Left renal pelvis (tissue), 4 donors: ENCODE measurements around the gene TFDP1. TPM values are rescaled to one million over a fixed set of nuclear protein-coding genes. Genes with fewer than 3 reads are reported as not detected.

Source experiments
- DNase-seq, 4 donors: peaks; one replicate each; pipeline ENCODE4 v3.0.0-alpha.2; 2013; ENCODE audit warnings: low read depth in 4 of 4, low spot score in 3 of 4
- polyA plus RNA-seq, 4 donors: library from polyadenylated mRNA; unstranded; fragments of 120-200 nt; gene quantifications; one replicate each; pipeline ENCODE4 v1.2.1, GENCODE V29; 2013; ENCODE audit not compliant: insufficient read length in 4 of 4

The TFDP1 gene
- polyA plus RNA-seq, 4 donors, result 85.0 to 92.6 (median 86.9) TPM

- no peak for DNase-seq
Observed at GRCh38 chr13:113628291-113629270, 44.0 kb downstream of the TFDP1 start.

GRCh38 chr13:113629866-113630265 lies 45.3 kb downstream of the TFDP1 start:
- no peak for DNase-seq

- no peak for DNase-seq
Observed at GRCh38 chr13:113630296-113630695, 45.7 kb downstream of the TFDP1 start.

- no peak for DNase-seq
Observed at GRCh38 chr13:113630804-113631203, 46.3 kb downstream of the TFDP1 start.

GRCh38 chr13:113631341-113632095 lies 47.0 kb downstream of the TFDP1 start:
- no peak for DNase-seq

GRCh38 chr13:113632706-113633484 lies 48.3 kb downstream of the TFDP1 start:
- DNase-seq, result no peak

- DNase-seq, result no peak
Observed at GRCh38 chr13:113633485-113633873, 48.9 kb downstream of the TFDP1 start.

- DNase-seq, result no peak
Observed at GRCh38 chr13:113634279-113635047, 49.9 kb downstream of the TFDP1 start.

- DNase-seq, result no peak
Observed at GRCh38 chr13:113635048-113635420, 50.5 kb downstream of the TFDP1 start.

GRCh38 chr13:113635709-113636108 lies 51.2 kb downstream of the TFDP1 start:
- DNase-seq, result no peak

- no peak for DNase-seq
Observed at GRCh38 chr13:113636266-113636963, 51.9 kb downstream of the TFDP1 start.

- DNase-seq, result no peak
Observed at GRCh38 chr13:113637262-113638160, 53.0 kb downstream of the TFDP1 start.

- DNase-seq, result no peak
Observed at GRCh38 chr13:113638173-113638746, 53.7 kb downstream of the TFDP1 start.

- DNase-seq, result no peak
Observed at GRCh38 chr13:113638806-113639205, 54.3 kb downstream of the TFDP1 start.

- DNase-seq, result no peak
Observed at GRCh38 chr13:113639616-113640262, 55.2 kb downstream of the TFDP1 start.

GRCh38 chr13:113641426-113641825 lies 56.9 kb downstream of the TFDP1 start:
- DNase-seq, result no peak

GRCh38 chr13:113642563-113642962 lies 58.0 kb downstream of the TFDP1 start:
- no peak for DNase-seq

GRCh38 chr13:113643593-113643992 lies 59.0 kb downstream of the TFDP1 start:
- DNase-seq, result no peak
